Thyroid gland (tissue), 4 donors: Measurements from ENCODE around the gene PARD3. TPM values are rescaled to one million over a fixed set of nuclear protein-coding genes. Genes with fewer than 3 reads are reported as not detected.

ENCODE experiments used
- DNase-seq, 2 donors: peaks; one replicate each; pipeline ENCODE4 v3.0.0-alpha.2; 2019
- H3K27ac ChIP-seq, 3 donors: fragments of 200-600 bp; sonication (generic); 1 replicate in 2 of 3; 2 replicates in 1 of 3; pipeline ENCODE4 v1.5.1; 2016 to 2019; ENCODE audit warnings: mild to moderate bottlenecking in 1 of 3, moderate library complexity in 1 of 3
- H3K27me3 ChIP-seq: fragments of 200-600 bp; sonication (generic); one replicate; pipeline ENCODE4 v1.5.1; 2019
- H3K36me3 ChIP-seq, 2 donors: fragments of 200-600 bp; sonication (generic); one replicate each; pipeline ENCODE4 v1.5.1; 2016 to 2019
- H3K4me1 ChIP-seq, 2 donors: fragments of 200-600 bp; sonication (generic); one replicate each; pipeline ENCODE4 v1.5.1; 2017 to 2019
- H3K4me3 ChIP-seq, 3 donors: fragments of 200-600 bp; sonication (generic); replicated peaks in 1 of 3; 1 replicate in 2 of 3; 2 replicates in 1 of 3; pipeline ENCODE4 v1.5.1; 2016; ENCODE audit warnings: mild to moderate bottlenecking in 1 of 3
- H3K9me3 ChIP-seq: fragments of 200-600 bp; sonication (generic); one replicate; pipeline ENCODE4 v1.5.1; 2017
- POLR2A ChIP-seq, 2 donors: fragments of 450-650 bp; IDR thresholded peaks; one replicate each; pipeline ENCODE4 v1.6.1; 2017; ENCODE audit warnings: antibody characterized with exemption in 2 of 2, mild to moderate bottlenecking in 2 of 2, moderate library complexity in 1 of 2
- WGBS, 2 donors: methylation state at CpG; one replicate each; pipeline ENCODE4 v1.1.5; 2017; 5-methylcytosine and 5-hydroxymethylcytosine counted together
- intact Hi-C: fragments of 100-400 bp; cut with DNase I; formaldehyde crosslinking; loops from one replicate; pipeline ENCODE4 v1.15.1; 2023
- total RNA-seq, 4 donors: library from RNA; depleted of rRNA; stranded (reverse); fragments of >200 nt; gene quantifications; one replicate each; pipeline ENCODE4 v1.2.3, GENCODE V29; 2016
- TF ChIP-seq, protein P1 (sequence below), 6 experiments: fragments of 200-600 bp in 3 of 6; fragments of 450-650 bp in 3 of 6; sonication (generic) in 3 of 6; IDR thresholded peaks; one replicate each; pipeline ENCODE4 v1.5.1; 2016 to 2019; ENCODE audit warnings: antibody characterized with exemption in 6 of 6, mild to moderate bottlenecking in 2 of 6, inconsistent platforms in 1 of 6, moderate library complexity in 1 of 6

Gene PARD3
- total RNA-seq, 4 donors from 2014 or later = 48.6 to 88.4 (median 57.7) TPM

DNA sequence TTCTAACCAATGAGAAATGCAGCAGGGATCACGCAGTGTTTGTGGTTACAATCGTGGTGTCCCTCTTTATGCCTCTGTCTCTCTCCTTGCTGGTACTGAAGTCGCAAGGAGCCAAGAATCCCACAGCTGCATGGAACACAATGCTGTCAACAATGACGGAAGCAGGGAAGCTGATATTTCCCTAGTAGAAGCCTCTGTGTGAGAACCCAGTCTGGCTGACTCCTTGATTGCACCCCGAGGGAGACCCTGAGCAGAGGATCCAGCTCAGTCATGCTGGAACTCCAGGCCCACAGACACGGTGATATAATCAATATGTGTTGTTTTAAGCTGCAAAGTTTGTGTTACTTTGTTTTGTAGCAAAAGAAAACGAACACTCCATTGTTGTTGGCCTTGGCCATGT, 677.9 kb downstream of the PARD3 start:
- Histone ChIP-seq H3K4me3 (no peak overlapping the region), H3K4me1 (no peaks in the 10 kb centered on the region), H3K9me3 (no peaks in the 10 kb centered on the region), H3K27ac (no peak overlapping the region), H3K27me3 (no peaks in the 10 kb centered on the region), H3K36me3 (no peaks in the 10 kb centered on the region)
- no peak for DNase-seq
- TF ChIP-seq, protein P1, sequence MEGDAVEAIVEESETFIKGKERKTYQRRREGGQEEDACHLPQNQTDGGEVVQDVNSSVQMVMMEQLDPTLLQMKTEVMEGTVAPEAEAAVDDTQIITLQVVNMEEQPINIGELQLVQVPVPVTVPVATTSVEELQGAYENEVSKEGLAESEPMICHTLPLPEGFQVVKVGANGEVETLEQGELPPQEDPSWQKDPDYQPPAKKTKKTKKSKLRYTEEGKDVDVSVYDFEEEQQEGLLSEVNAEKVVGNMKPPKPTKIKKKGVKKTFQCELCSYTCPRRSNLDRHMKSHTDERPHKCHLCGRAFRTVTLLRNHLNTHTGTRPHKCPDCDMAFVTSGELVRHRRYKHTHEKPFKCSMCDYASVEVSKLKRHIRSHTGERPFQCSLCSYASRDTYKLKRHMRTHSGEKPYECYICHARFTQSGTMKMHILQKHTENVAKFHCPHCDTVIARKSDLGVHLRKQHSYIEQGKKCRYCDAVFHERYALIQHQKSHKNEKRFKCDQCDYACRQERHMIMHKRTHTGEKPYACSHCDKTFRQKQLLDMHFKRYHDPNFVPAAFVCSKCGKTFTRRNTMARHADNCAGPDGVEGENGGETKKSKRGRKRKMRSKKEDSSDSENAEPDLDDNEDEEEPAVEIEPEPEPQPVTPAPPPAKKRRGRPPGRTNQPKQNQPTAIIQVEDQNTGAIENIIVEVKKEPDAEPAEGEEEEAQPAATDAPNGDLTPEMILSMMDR (IDR thresholded peaks at IDR 0.05) = no peak
- TF ChIP-seq POLR2A (IDR thresholded peaks at IDR 0.05) = no peak
- intact Hi-C loops = no loop called here
- 83 to 87% methylated on average over 7 of the region's 7 CpGs for WGBS, 2 donors

DNA sequence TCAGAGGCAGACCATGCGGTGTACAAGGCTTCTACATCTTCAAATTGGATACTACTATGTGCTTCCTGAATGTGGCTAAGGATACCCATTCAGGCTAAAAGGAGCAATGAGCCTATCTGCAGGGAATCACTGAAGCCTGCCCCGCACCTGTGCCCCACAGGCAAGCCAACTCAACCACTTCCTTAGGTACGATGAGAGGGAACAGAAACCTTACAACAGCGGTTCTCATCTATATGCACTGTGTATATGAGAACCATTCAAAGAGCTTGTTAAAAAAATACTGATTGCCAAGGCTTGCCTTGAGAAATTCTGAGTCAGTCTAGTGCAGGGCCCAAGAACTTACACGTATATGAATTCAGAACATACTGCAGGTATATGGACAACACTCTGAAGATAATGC, 679.6 kb downstream of the PARD3 start:
- H3K36me3 ChIP-seq = no peaks in the 10 kb centered on the region
- no peak overlapping the region for H3K27ac ChIP-seq
- DNase-seq = no peak
- no peaks in the 10 kb centered on the region for H3K9me3 ChIP-seq
- H3K4me1 ChIP-seq = no peaks in the 10 kb centered on the region
- 78 to 84% methylated on average over 5 of the region's 5 CpGs for WGBS, 2 donors
- no peak overlapping the region for H3K4me3 ChIP-seq
- intact Hi-C loops = no loop called here
- no peak for TF ChIP-seq POLR2A (IDR thresholded peaks at IDR 0.05)
- H3K27me3 ChIP-seq = no peaks in the 10 kb centered on the region

DNA sequence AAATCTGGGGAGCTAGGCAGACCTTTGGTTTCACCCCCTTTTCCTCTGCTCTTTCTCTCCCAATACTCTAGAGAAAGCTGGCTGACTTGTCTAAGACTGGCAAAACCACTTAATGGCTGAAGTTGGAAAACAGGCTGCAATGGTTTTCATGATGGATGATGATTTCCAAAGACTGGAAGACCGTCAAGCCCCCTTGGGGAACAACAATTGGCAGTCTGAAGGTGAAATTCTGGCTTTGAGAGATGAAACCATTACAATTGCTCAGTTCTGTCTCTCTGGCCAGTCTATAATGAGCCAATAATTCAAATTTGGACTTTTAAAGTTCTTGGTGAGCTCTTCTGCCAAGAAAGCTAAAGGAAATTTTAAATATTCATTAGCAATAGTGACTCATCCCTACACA, 680.5 kb downstream of the PARD3 start:
- Histone ChIP-seq H3K36me3 (no peaks in the 10 kb centered on the region), H3K9me3 (no peaks in the 10 kb centered on the region), H3K27ac (no peak overlapping the region), H3K27me3 (no peaks in the 10 kb centered on the region), H3K4me1 (no peaks in the 10 kb centered on the region), H3K4me3 (no peak overlapping the region)
- no peak for TF ChIP-seq POLR2A (IDR thresholded peaks at IDR 0.05)
- TF ChIP-seq, protein P1 (IDR thresholded peaks at IDR 0.05) = no peak
- WGBS, 2 donors = 67 to 76% methylated on average over 1 of the region's 1 CpG
- no peak for DNase-seq
- intact Hi-C loops = no loop called here

DNA sequence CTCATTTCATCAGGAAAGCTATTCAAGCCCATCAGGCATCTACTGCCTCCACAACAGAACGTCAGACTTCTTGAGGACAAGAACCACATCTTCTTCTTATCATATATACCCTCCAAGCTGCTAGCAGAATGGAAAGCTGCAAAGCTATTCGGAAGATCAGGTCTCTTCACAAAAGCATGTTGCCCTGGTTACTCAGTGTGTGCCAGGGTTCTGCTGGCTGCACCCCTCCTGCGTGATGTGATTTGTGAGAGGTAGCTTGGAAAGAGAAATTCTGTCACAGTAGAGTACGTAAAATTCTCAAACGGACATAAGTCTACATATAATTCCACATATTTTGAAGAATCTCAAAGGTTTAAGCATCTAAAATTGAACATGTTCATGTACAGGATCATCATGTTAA, 681.7 kb downstream of the PARD3 start:
- no peaks in the 10 kb centered on the region for H3K27me3 ChIP-seq
- no peaks in the 10 kb centered on the region for H3K4me1 ChIP-seq
- no peaks in the 10 kb centered on the region for H3K36me3 ChIP-seq
- no peak for DNase-seq
- H3K9me3 ChIP-seq = no peaks in the 10 kb centered on the region
- H3K4me3 ChIP-seq = no peak overlapping the region
- intact Hi-C loops = no loop called here
- H3K27ac ChIP-seq = no peak overlapping the region
- WGBS, 2 donors = 96 to 99% methylated on average over 5 of the region's 5 CpGs
- TF ChIP-seq POLR2A (IDR thresholded peaks at IDR 0.05) = no peak
- TF ChIP-seq, protein P1 (IDR thresholded peaks at IDR 0.05) = no peak

DNA sequence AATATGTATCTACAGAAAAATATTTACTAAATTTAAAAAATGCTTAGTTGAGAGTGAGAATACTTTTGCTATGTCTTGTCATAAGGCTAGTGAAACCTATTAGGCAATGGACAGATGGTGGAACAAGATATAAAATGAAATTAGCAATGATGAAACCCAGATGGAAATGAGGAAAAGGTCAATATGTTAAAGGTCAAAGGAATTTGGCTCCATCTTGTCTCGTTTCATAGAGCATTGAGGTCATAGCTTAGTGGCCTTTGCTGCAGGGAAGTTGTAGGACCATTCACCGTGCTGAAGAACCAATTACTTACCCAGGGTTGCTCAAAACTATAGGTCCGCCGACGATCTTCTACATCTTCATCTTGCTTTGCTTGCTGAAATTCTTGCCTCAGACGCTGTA, 683.9 kb downstream of the PARD3 start:
- no peak overlapping the region for H3K27ac ChIP-seq
- no peaks in the 10 kb centered on the region for H3K27me3 ChIP-seq
- H3K36me3 ChIP-seq = no peaks in the 10 kb centered on the region
- DNase-seq = no peak
- no peak overlapping the region for H3K4me3 ChIP-seq
- no peaks in the 10 kb centered on the region for H3K4me1 ChIP-seq
- TF ChIP-seq, protein P1 (IDR thresholded peaks at IDR 0.05) = no peak
- no peak for TF ChIP-seq POLR2A (IDR thresholded peaks at IDR 0.05)
- WGBS, 2 donors = 93 to 94% methylated on average over 6 of the region's 6 CpGs
- intact Hi-C loops = no loop called here
- no peaks in the 10 kb centered on the region for H3K9me3 ChIP-seq

DNA sequence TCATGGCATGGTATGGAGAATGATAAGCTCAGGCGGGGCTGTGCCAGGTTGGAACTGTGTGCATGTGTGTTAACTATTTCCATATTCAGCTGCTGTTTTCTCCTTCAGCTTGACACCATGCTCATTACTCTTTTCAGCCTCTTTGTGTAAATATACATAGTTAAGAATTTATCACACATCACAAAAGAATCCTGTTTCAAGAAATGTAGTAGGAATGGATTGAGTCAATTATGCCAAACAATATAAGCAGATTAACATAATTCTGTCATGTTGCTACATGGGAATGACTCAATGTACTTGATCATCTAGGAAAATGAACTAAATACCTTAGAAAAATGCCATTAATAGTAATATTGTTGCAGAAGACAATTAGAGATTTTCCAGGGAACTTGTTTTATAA, 687.4 kb downstream of the PARD3 start:
- no peak overlapping the region for H3K27ac ChIP-seq
- peaks cover 0 to 8% of the 10 kb centered on the region in 2 donors for H3K4me1 ChIP-seq
- no peak for DNase-seq
- no peaks in the 10 kb centered on the region for H3K9me3 ChIP-seq
- intact Hi-C loops = no loop called here
- TF ChIP-seq, protein P1 (IDR thresholded peaks at IDR 0.05) = no peak
- no peak for TF ChIP-seq POLR2A (IDR thresholded peaks at IDR 0.05)
- H3K36me3 ChIP-seq = no peaks in the 10 kb centered on the region
- 100% methylated on average over 1 of the region's 1 CpG for WGBS, 2 donors
- H3K4me3 ChIP-seq = no peak overlapping the region
- H3K27me3 ChIP-seq = no peaks in the 10 kb centered on the region
